Fibroblast of peridontal ligament (primary cell): ENCODE data around the gene TBC1D2.

Experiments used
- DNase-seq: peaks from one replicate; pipeline ENCODE4 v3.0.0-alpha.2; 2010; ENCODE audit errors: extremely low read depth

The TBC1D2 gene

DNA sequence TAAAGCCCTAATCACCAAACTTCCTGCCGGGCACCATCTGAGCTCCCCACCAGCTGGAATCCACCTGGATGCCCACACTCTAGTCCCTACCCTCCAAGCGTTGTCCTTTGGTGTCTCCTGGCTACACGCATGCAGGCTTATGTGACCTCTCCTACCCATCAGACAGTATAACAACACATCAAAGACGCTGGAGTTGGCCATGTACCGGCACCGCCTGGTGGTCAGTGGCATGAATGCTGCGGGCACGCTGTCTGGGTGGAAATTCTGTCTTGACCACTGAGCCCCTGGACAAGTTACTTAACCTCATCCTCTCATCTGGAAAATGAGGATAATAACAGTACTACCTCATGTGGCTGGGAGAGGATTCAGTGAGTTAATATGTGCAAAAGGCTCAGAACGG, 39.6 kb downstream of the TBC1D2 start:
- DNase-seq: no peak

DNA sequence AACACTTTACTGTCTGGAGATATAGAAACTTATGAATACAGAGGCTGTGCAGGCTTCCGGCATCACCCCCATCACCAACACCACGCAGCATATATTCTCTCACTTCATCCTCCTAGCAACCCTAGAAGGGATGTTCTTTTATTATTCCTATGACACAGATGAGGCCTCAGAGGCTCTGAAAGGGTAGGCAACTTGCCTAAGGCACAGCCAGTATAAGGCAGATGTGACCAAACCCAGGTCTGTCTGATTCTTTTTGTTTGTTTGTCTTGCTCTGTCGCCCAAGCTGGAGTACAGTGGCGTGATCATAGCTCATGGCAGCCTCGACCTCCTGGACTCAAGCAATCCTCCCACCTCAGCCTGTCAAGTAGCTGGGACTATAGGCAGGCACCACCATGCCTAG, 40.2 kb downstream of the TBC1D2 start:
- DNase-seq: no peak

DNA sequence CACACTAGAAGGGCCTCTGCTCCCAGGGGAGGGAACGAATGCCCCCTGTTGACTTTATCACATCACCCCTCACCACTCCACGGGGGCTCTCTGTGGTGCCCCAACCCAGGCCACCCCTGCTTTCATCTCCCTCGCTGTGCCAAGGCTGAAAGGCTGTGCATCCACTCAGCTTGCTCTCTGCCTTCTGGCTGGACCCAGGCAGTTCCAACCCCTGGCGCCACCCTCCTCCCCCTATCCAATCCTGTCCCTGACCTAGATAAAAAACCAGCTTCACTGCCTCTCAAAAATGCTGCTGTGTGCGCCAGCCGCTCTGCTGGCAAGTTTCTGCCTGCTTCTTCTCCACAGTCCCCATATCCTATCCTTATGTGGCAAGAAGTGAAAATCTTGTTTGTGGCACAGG, 40.6 kb downstream of the TBC1D2 start:
- no peak for DNase-seq

DNA sequence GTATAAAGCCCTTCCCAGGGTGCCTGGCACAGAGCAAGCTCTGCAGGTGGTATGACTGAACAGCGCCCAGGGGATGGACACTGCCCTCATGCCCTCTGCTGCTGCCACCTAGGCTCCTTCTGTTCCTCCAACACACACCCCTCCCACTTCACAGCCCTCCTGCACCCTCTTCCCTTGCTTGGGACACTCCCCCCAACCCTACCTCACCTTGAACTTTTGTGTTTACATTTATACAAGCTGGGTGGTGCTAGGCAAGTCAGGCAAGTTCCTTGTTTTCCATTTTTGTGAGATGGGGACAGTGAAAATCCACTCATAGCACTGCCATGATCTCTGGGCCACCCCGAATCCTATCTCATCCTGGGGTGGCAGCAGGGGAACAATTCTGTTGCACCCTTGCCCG, 44.2 kb downstream of the TBC1D2 start:
- DNase-seq: no peak

DNA sequence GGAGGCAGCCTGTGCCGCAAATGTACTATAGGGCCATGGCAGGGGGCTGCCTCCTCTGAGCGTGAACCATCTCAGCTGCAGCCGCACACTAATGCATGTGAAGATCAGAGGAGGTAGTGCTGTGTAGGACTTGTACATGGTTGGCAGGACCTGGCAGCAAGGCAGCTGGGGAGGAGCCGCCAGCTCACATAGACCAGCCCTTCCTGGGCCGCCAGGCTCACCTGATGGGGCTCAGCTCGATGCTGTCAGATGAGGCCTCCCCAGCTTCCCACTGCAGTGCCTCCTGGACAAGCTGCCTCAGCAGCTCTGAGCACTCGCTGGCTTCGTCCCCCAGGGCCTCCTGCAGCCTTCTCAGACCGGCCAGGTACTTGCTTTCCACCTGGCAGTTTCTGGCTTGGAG, 45.0 kb downstream of the TBC1D2 start:
- DNase-seq: no peak

DNA sequence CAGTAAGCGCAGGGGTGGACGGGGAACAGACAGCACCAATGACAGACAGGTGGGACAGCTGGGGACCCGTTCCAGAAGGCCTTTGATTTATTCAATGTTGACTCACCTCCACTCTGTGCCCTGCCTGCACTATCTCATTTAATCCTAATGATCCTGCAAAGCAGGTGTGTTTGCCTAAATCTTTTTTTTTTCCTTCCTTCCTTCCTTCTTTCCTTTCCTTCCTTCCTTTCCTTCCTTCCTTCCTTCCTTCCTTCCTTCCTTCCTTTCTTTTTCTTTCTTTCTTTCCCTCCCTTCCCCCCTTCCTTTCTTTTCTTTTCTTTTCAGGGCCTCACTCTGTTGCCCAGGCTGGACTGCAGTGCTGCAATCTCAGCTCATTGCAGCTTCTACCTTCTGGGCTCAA, 45.9 kb downstream of the TBC1D2 start:
- no peak for DNase-seq

DNA sequence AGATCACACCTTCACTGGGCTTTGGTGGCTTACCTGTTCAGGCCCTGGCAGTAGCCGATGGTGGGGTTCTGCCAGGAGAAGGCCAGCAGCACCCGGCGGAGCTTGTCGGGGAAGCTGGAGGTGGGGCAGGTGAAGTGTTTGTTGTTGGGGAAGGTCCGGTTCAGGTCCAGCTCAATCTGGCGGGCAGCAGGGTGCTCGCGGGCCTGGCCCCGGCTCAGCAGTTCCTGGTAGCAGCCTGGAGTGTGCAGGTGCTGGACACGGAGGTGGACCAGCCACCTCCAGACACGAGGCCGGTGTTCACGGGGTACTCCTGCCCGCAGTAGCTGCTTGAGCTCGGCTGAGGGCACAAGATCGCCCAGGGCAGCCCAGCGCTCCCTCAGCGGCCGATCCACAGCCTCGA, 46.8 kb downstream of the TBC1D2 start:
- DNase-seq: no peak

DNA sequence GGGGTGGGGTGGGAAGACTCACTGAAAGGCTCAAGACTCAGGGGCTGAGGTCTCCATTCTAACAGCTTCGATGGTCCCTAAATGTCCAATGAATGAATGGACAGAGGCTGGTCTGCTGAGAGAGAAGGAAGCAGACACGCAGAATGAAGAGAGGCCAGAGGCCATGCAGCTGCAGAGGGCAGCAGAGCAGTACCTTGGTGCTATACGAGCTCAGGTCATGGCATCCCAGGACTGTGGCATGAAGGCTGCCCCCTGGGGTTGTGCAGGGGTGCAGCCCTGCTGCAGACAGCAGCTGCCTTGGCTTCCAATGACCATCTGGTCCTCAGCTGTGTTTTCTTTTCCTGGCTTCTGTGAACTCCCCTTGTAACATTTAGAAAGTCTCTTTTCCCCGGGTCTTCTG, 47.8 kb downstream of the TBC1D2 start:
- DNase-seq: no peak

DNA sequence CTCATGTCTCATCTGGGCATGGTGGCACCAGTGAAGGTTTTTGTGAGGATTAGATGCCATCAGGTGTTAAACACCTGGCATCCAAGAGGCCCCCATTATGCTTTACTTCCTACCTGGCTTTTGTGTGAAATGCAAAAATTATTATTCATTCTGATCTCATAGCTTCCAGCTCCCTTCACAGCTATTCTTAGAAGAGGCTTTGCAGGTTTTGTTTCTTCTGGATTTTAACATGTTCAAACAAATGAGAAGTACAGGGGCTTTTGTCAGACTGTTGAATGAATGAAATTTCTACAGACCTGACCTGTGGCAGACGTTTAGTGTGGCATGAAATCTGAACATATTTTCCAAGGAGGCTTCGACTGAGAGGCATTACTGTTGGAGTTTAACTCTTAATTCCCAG, 48.7 kb downstream of the TBC1D2 start:
- DNase-seq: no peak

DNA sequence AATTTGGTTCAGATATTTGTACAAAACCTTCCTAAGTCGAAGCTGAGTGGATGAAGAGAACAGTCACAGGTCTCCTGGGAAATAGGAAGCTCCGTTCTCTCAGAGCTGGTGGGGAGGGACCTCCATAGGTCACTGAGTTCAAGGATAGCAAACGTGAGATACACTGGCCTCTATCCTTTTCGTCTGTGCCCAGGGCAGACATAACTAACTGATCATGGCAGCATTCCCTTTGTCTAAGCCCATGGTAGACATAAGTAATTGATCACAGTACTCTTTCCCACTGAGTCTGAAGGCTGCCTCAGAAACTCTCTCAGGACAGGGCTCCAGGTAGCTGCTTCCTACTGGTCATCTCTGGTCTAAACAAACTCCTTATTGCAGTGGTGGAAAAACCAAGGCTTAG, 50.8 kb downstream of the TBC1D2 start:
- no peak for DNase-seq

DNA sequence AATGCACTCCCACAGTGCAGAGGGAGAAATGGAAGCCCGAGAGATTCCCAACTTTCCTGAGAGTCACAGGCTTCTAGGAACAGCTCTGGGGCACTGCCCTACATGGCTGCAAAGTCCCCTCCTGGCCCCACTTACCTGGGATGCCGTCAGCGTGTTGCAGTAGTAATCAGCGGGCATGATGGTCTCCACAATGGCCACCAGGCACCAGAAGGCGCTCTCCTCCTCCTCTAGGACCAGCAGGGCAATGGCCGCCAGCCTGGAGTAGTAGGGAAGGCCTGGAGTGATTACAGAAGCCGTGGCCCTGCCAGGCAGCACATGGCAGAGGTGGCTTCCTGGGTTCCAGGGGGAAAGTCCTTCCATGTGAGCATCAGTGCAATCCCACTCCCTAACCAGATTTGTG, 52.3 kb downstream of the TBC1D2 start:
- no peak for DNase-seq

DNA sequence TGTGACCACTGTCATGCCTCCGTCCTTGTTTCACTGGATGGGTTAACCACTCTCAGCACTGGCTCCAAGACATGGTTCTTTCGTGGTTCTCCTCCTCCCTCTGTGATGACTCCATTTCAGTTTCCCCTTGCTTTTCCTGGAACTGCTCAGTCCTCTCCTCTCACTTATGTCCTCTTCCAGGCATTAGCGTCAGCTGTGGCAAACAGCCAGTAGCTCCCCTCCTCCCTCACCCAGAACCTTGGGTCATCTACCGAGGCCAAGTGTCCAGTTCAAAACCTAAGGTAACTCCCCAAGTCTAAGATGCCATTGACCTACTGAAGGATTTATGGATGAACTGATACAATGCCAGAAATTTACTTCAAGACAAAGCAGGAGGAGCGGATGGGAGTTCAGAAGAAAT, 53.2 kb downstream of the TBC1D2 start:
- DNase-seq: no peak

DNA sequence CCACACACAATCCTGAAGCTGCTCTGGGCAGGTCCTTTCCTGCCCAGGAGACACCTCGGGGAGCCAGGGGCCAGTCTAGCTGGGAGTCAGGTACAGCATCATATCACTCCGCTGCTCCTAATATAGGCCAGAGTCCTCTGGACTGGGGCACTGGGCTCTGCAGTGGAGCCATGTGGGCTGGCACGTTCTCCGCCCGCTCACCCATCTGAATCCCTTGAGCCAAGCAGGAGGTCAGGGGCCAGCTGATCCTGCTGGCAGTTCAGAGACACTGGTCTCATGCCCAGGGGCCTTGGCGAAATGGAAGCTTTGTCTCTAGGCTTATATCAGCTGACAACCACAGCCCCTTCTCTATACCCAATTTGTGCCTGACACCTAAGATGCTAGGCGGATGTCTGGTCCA, 53.7 kb downstream of the TBC1D2 start:
- DNase-seq: no peak

DNA sequence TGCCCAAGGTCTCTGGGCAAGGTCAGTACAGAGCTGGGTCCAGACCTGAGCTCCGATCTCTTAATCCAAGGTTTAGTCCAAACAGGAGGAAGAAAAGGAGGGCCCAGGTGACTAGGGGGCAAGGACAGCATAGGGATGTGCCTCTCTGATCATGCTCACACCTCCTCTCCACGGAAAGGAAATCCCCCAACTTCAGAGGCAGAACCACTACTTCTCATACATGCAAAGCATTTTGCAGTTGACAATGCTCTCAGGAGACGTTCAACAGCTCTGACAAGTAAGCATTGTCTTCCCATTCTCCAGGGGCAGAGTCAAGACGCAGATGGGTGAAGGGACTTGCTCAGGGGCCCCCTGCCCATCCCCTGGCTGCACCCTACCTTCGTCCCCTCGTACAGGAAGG, 54.3 kb downstream of the TBC1D2 start:
- no peak for DNase-seq

DNA sequence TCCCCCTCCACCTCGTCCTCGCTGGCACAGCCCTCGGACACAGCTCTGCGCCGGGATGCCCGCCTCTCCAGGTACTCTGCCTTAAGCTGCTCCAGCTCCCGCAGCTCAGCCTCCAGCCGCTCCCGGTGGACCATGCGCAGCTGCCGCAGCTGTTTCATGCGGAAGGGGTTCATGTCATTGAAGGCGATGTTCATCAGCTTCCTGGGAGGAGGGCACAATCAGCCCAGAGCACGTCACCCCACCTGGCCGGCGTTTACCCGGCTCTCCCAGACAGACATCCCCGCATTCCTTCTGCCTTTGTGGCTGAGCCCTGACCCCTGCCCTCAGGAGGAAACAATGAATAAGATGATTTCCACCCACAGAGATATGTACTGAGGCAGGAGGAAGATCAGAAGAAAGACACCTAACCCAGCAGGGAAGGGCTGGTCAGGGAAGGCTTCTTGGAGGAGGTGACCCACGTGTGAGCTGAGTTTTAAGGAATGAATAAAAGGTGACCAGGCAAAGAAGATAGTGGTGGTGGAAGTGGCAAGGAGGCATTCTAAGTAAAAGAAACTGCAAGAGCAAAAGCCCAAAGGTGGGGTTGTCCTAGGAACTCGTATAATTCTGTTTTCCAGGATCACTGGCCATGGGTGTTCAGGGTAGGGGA, 55.9 kb downstream of the TBC1D2 start:
- no peak for DNase-seq

DNA sequence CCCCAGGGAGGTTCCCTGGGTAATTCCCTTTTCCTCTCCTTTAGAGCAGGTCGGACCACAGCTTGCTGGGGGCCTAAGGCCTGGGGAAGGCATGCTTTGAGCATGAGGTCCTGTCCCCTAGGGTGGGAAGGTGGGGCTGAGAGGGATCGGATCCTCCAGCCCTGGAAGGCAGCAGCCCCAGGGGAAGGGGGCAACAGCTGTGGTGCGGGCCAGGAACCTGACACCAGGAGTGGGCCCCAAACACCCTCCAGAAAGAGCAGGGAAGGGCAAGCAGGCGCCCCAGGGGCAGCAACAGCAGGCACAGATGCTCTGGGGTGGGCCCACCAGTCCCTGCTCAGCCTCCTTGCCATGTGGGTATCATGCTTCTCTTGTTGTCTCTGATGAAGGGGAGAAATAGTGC, 59.8 kb downstream of the TBC1D2 start:
- DNase-seq: no peak

DNA sequence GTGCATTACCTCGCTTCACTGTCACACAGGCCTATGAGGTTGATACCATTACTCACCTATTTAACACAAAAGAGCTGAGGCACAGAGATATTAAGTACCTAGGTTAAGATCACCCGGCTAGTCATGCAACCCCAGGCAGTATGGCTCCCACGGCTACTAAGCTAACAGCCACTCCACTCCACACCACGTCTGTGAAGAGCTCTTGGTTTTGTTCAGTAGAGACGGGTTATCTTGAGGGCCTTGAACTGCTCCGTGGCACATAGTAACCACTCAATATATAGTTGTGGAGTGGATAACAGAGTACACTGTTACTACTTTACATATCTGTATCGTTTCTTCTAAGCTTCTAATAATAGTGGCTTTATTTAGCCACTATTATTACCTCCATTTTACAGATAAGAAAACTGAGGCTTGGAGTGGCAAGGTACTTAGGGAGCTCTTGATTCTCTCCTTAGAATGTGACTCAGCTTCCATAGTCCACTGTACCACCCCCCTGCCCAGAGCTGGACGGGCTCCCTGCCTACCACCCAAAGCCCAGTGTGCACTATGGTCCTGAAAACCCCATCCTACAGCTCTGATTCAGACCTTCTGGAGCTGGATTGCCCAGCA, 62.0 kb downstream of the TBC1D2 start:
- DNase-seq: no peak

DNA sequence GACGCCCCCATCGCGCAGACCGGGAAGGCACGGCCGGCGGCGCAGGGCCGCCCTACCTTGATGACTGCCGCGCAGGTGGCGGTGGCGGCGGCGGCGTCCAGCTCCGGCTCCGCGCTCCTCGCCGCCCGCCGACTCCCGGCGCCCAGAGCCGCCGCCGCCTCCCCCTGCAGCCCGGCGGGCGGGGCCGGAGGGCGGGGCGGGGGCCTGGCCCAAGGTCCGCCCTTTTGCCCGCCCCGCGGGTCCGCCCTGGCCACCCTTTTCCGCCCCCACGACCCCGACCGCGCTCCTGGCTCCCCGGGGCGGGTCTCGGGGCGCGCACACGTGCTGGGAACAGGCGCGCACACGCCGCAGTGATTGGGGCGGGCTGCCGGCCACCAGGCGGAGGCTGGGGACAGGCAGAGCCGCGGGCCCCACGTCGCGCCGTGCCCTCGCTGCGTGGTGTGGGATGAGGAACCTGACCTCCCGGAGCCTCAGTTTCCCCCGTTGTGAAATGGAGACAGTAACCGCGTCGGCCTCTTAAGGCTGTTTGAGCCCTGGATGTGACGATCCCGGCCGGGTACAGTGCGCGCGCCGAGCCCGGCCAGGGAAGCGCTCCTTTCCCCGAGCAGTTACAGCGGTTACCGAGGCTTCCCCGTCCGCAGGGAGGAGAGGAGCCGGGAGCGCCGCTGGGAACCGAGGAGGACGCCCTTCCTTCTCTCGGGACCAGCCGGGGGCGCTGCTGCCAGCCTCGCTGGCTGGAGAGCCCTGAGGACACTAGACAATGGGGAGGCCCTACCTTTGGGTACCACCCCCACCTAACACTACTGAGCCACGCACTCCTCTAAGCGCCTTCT, 62.7 kb downstream of the TBC1D2 start, which contains the start of gene CORO2A:
TSS of gene CORO2A (minus strand) at position 135 of the 833 bp plus-strand sequence. CDS start 34,977 bp downstream, outside the sequence.
- DNase-seq: peak; percentile 36

DNA sequence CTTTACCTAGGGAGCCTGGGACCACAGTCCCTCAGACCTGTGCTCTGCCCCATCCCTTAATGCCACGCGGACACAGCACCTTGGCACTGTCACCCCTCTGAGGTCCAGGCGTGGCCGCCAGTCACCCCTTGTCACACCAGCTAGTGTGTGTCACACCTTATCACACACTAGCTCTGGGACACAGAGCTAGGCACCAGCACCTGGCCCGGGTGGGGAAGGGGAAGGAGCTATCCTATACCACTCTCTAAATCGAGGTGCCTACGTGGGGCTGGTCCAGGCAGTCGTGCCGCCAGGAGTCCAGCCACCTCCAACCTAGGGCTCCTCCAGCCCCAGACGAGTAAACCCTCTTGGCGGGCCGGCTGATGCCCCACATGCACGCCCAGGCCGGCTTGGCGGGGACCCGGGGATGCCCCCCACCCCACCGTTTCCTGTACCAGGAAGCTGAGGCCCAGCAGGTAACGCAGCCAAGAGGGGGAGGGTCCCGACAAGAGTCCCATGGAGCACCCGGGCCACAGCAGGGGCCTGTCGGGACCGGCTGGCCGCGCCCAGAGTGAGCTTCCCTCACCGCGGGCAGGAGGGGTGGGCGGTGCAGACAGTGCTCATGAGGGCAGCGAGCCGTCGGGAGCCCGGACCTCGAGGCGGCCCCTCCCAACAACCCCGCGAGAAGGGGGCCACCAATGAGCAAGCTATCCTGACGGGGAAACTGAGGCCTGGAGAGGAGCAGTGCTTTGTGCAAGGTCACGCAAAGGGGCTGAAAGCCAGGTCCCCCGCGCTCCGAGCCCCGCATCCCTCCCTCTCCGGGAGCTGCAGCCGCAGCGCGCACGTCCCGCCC, 63.6 kb downstream of the TBC1D2 start:
- no peak for DNase-seq

DNA sequence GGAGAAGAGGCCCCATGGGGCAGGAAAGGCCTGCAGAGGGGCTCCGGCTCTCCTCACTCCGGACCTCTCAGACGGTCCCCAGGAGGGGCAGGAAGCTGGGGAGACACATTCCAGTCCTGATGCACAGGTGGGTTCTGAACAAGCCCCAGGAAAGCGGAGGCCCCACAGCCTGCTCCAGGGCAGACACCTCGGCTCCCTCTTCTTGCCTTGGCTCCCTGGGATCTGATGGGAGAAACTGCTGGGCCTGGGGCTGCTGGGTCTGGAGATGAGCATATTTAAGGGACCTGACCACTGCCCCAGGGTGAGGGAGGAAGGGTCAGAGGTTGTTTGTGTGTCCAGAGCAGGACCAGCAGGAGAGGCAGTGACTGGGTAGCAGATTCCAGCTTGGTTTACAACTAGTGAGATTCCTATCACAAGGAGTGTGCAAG, 64.3 kb downstream of the TBC1D2 start:
- DNase-seq: no peak

DNA sequence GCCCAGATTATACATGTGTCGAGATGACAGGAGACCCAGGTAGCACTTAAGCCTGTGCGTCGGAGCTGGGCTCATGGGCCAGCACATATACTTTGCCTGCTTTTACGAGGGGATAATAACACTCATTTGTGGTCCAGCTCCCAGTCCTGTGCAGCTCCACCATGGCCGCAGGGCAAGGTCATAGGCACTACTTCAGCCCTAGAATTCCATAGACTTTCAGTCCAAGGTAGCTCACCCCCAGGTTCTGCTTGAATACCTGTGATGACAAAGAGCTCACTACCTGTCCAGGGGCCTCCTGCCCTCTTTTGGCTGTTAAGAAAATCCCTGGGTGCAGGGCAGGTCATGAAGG, 64.7 kb downstream of the TBC1D2 start:
- no peak for DNase-seq

DNA sequence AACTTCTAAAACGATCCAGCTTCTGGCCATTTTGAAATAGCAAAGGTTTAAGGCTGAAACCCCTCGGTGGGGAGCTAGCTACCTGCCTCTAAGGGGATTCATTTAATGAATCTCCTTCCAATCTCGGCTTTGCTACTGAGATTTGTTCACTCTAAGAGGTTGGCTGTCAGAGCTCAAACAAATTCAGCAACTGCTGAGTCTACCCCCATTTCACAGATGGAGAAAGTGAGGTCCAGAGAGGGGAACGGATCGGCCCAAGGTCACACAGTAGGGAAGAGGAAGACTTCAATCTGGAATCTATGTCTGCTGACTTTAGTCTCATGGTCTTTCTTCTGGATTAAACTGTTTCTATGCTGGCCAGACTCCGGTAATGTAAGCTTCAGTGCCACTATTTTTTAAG, 66.0 kb downstream of the TBC1D2 start:
- DNase-seq: no peak
